ENCODE data around the gene ETFBKMT.

- no peak for TF ChIP-seq EP300 (IDR thresholded peaks at IDR 0.05)
- no peak for TF ChIP-seq CTCF (IDR thresholded peaks at IDR 0.05)
- no peak for TF ChIP-seq POLR2A (IDR thresholded peaks at IDR 0.05)
Measured at GRCh38 chr12:31626270-31626995, 33.1 kb upstream of the ETFBKMT start.
